GM12878 (cell line): ENCODE measurements around the gene SCGB3A1. TPM values are rescaled to one million over a fixed set of nuclear protein-coding genes. Genes with fewer than 3 reads are reported as not detected.

Experiments used
- ATAC-seq: fragments of 200-7000 bp; cut with Tn5 transposase; 3 replicates; pipeline ENCODE4 v1.9.1; 2020; ENCODE audit warnings: mild to moderate bottlenecking, moderate library complexity
- BruUV-seq: library from RNA; stranded (reverse); fragments of 400-500 nt; replicated peaks from 2 replicates; lab custom pipeline; 2021; lab: Mats Ljungman, UMichigan
- CTCF ChIA-PET: fragments of 300-600 bp; sonication (Branson Sonifier 250); formaldehyde crosslinking; extraction: SDS; loops from one replicate; lab custom pipeline; 2021; ENCODE audit warnings: inconsistent platforms; lab: Yijun Ruan, JAX
- POLR2A ChIA-PET: fragments of 350-600 bp; formaldehyde crosslinking; extraction: SDS; loops from one replicate; lab custom pipeline; 2021; ENCODE audit warnings: inconsistent platforms; lab: Charles Lee
- RAD21 ChIA-PET: fragments of 300-600 bp; sonication (Branson Sonifier 250); formaldehyde crosslinking; loops from one replicate; lab custom pipeline; 2023; ENCODE audit warnings: antibody characterized with exemption; ENCODE audit not compliant: unreplicated experiment; lab: Charles Lee
- SMC1A ChIA-PET: fragments of 300-600 bp; sonication (Branson Sonifier 250); formaldehyde crosslinking; loops from one replicate; lab custom pipeline; 2023; ENCODE audit not compliant: unreplicated experiment, uncharacterized antibody; lab: Charles Lee
- DNase-seq: peaks from one replicate; pipeline ENCODE4 v3.0.0-alpha.2; 2011; ENCODE audit warnings: low read depth, low spot score
- FAIRE-seq: peaks from 3 replicates; lab custom pipeline; 2011; peaks lifted over from hg19 to GRCh38; lab: Jason Lieb, UNC
- H2AFZ ChIP-seq: 2 replicates; pipeline ENCODE4 v1.6.0; 2011; ENCODE audit warnings: low read depth, low read length, control low read depth; ENCODE audit not compliant: control insufficient read depth
- H3K27ac ChIP-seq: 2 replicates; pipeline ENCODE4 v1.5.1; 2011; ENCODE audit warnings: control low read depth; ENCODE audit not compliant: control insufficient read depth, insufficient read depth
- H3K27me3 ChIP-seq, 2 experiments: replicated peaks in 1 of 2; 2 replicates each; pipeline versions ENCODE4 v1.6.0 to v1.6.1; 2011; ENCODE audit warnings: low read length in 1 of 2; ENCODE audit not compliant: control insufficient read depth in 2 of 2, insufficient read depth in 2 of 2
- H3K36me3 ChIP-seq, 2 experiments: 2 replicates each; pipeline ENCODE4 v1.5.1; 2011; ENCODE audit warnings: low read length in 1 of 2; ENCODE audit not compliant: control insufficient read depth in 2 of 2, insufficient read depth in 2 of 2
- H3K4me1 ChIP-seq: 2 replicates; pipeline ENCODE4 v1.6.1; 2011; ENCODE audit warnings: mild to moderate bottlenecking, low read length, moderate library complexity, mixed read lengths; ENCODE audit not compliant: control insufficient read depth, insufficient read depth
- H3K4me2 ChIP-seq: 2 replicates; pipeline ENCODE4 v1.6.0; 2011; ENCODE audit warnings: control low read depth; ENCODE audit not compliant: control insufficient read depth, insufficient read depth
- H3K4me3 ChIP-seq: fragments of 200-600 bp; sonication (generic); 2 replicates; pipeline ENCODE4 v1.5.1; 2016
- H3K79me2 ChIP-seq: 2 replicates; pipeline ENCODE4 v1.6.0; 2011; ENCODE audit warnings: low read length; ENCODE audit not compliant: control insufficient read depth, insufficient read depth
- H3K9ac ChIP-seq: 2 replicates; pipeline ENCODE4 v1.8.0; 2011; ENCODE audit warnings: low read length, control low read depth, mixed read lengths; ENCODE audit not compliant: control insufficient read depth, insufficient read depth
- H3K9me3 ChIP-seq: replicated peaks from 3 replicates; pipeline ENCODE4 v1.5.1; 2011; ENCODE audit warnings: mild to moderate bottlenecking, low read length; ENCODE audit not compliant: control insufficient read depth, insufficient read depth
- H4K20me1 ChIP-seq: 2 replicates; pipeline ENCODE4 v1.6.0; 2011; ENCODE audit not compliant: control insufficient read depth, insufficient read depth
- CTCF ChIP-seq, 3 experiments: IDR thresholded peaks in 2 of 3; conservative IDR thresholded peaks in 1 of 3; 2 replicates each; pipeline ENCODE4 v1.5.1; 2011; ENCODE audit warnings: low read depth in 3 of 3, low read length in 3 of 3, mild to moderate bottlenecking in 3 of 3, control low read depth in 2 of 3, moderate library complexity in 2 of 3, inconsistent platforms in 1 of 3, mixed read lengths in 1 of 3; ENCODE audit not compliant: control insufficient read depth in 2 of 3, insufficient read depth in 1 of 3; ENCODE audit errors: extremely low read depth in 1 of 3
- GATAD2B ChIP-seq: fragments of 450-650 bp; conservative IDR thresholded peaks from 2 replicates; pipeline ENCODE4 v1.6.1; 2017; ENCODE audit warnings: low read depth, mild to moderate bottlenecking, moderate library complexity
- MYB ChIP-seq: fragments of 150-350 bp; IDR thresholded peaks from 2 replicates; pipeline ENCODE4 v1.6.1; 2014; ENCODE audit warnings: mild to moderate bottlenecking, low read depth, low read length, borderline replicate concordance
- NBN ChIP-seq: fragments of 450-650 bp; IDR thresholded peaks from 2 replicates; pipeline ENCODE4 v1.6.1; 2016
- SKIL ChIP-seq: fragments of 450-650 bp; IDR thresholded peaks from 2 replicates; pipeline ENCODE4 v1.6.1; 2017; ENCODE audit warnings: mild to moderate bottlenecking, low read depth, inconsistent platforms; ENCODE audit not compliant: poor library complexity, severe bottlenecking
- SMARCA5 ChIP-seq: fragments of 450-650 bp; IDR thresholded peaks from 2 replicates; pipeline ENCODE4 v1.6.1; 2017; ENCODE audit warnings: mild to moderate bottlenecking
- TARDBP ChIP-seq: IDR thresholded peaks from 2 replicates; pipeline ENCODE4 v1.6.1; 2016; ENCODE audit warnings: borderline replicate concordance
- WGBS: methylation state at CpG from one replicate; pipeline ENCODE4 v1.1.6; 2016; ENCODE audit warnings: low lambda C conversion rate; ENCODE audit not compliant: insufficient replicate concordance, insufficient coverage; ENCODE audit errors: missing lambda C conversion rate; 5-methylcytosine and 5-hydroxymethylcytosine counted together
- in situ Hi-C: fragments of 300-500 bp; cut with MboI; formaldehyde crosslinking; loops from 9 replicates; pipeline ENCODE4 v1.14.3; 2018; ENCODE audit warnings: mixed read lengths
- intact Hi-C: fragments of 100-400 bp; cut with micrococcal nuclease; formaldehyde crosslinking; loops from one replicate; pipeline ENCODE4 v1.14.2; 2022; ENCODE audit not compliant: unreplicated experiment
- polyA plus RNA-seq, 11 experiments: library from polyadenylated mRNA; depleted of rRNA in 4 of 11; unstranded in 6 of 11; stranded (reverse) in 5 of 11; fragments of >200 nt; fragmentation: Nextera tagmentation in 4 of 11; fragmentation: Illumina TruSeq in 1 of 11; extraction: Ambion mirVana in 4 of 11; extraction: Trizol in 1 of 11; gene quantifications; 1 replicate in 1 of 11; 2 replicates in 10 of 11; pipeline versions ENCODE4 v1.2.1 to v1.2.3, GENCODE V29; 2011 to 2016; ENCODE audit warnings: inconsistent platforms in 2 of 11, missing spikeins in 2 of 11, low read depth in 1 of 11
- total RNA-seq, 4 experiments: library from RNA; depleted of rRNA in 3 of 4; stranded (reverse); fragments of >200 nt in 3 of 4; fragmentation: Illumina TruSeq in 1 of 4; extraction: Trizol in 1 of 4; gene quantifications; 2 replicates each; pipeline versions ENCODE4 v1.2.1 to v1.2.3, GENCODE V29; 2013 to 2021
- TF ChIP-seq, protein P1 (sequence below): IDR thresholded peaks from 2 replicates; pipeline ENCODE4 v1.6.1; 2012; ENCODE audit warnings: low read length, inconsistent platforms
- TF ChIP-seq, protein P2 (sequence below): fragments of 450-650 bp; IDR thresholded peaks from 2 replicates; pipeline ENCODE4 v1.6.1; 2016; ENCODE audit warnings: mild to moderate bottlenecking, moderate library complexity, borderline replicate concordance

Gene SCGB3A1
- total and polyA plus RNA-seq, 10 of the 15 experiments (the other 5 are each of a cell fraction or from before 2014, with no cell fraction given), result 0.46 TPM; not detected in 9

GRCh38 chr5:180548563-180548962, 42.7 kb downstream of the SCGB3A1 start:
- DNase-seq (no peak), FAIRE-seq (no peak), ATAC-seq (no peak)
- Histone ChIP-seq H3K4me2 (no peak overlapping the region), H2AFZ (no peak overlapping the region), H3K9me3 (no peaks in the 10 kb centered on the region; the same call in 2 of the 3 replicates), H3K4me3 (no peak overlapping the region), H3K4me1 (no peaks in the 10 kb centered on the region), H3K9ac (no peak overlapping the region), H4K20me1 (no peaks in the 10 kb centered on the region), H3K27ac (no peak overlapping the region; the same call in 1 of the 2 replicates), H3K79me2 (peaks cover 9% of the 10 kb centered on the region), H3K27me3 (no peaks in the 10 kb centered on the region), H3K36me3 (peaks cover 0 to 9% of the 10 kb centered on the region in 2 experiments; a peak in 2 of 4 replicates)
- in situ Hi-C loops, result no loop called here
- WGBS, result 95% methylated on average over 3 of the region's 3 CpGs
- POLR2A ChIA-PET, result no interaction called here
- SMC1A ChIA-PET, result no interaction called here
- CTCF ChIA-PET, result interaction anchor here (0.7 kb wide), 1 partner anchor 220 kb away, joined by 3 read pairs; no protein-coding TSS in a partner anchor
- no peak for TF ChIP-seq TARDBP
- no peak for TF ChIP-seq GATAD2B
- TF ChIP-seq, protein P1, sequence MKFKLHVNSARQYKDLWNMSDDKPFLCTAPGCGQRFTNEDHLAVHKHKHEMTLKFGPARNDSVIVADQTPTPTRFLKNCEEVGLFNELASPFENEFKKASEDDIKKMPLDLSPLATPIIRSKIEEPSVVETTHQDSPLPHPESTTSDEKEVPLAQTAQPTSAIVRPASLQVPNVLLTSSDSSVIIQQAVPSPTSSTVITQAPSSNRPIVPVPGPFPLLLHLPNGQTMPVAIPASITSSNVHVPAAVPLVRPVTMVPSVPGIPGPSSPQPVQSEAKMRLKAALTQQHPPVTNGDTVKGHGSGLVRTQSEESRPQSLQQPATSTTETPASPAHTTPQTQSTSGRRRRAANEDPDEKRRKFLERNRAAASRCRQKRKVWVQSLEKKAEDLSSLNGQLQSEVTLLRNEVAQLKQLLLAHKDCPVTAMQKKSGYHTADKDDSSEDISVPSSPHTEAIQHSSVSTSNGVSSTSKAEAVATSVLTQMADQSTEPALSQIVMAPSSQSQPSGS, result no peak
- no peak for TF ChIP-seq SMARCA5
- no peak for TF ChIP-seq MYB
- no peak for TF ChIP-seq CTCF (IDR thresholded peaks at IDR 0.05 in 2 of 3, conservative IDR thresholded peaks at IDR 0.05 in 1 of 3; ENCODE audit: control insufficient read depth in 2 of 3, extremely low read depth in 1 of 3, insufficient read depth in 1 of 3, low read depth in 3 of 3, low read length in 3 of 3)
- TF ChIP-seq, protein P2, sequence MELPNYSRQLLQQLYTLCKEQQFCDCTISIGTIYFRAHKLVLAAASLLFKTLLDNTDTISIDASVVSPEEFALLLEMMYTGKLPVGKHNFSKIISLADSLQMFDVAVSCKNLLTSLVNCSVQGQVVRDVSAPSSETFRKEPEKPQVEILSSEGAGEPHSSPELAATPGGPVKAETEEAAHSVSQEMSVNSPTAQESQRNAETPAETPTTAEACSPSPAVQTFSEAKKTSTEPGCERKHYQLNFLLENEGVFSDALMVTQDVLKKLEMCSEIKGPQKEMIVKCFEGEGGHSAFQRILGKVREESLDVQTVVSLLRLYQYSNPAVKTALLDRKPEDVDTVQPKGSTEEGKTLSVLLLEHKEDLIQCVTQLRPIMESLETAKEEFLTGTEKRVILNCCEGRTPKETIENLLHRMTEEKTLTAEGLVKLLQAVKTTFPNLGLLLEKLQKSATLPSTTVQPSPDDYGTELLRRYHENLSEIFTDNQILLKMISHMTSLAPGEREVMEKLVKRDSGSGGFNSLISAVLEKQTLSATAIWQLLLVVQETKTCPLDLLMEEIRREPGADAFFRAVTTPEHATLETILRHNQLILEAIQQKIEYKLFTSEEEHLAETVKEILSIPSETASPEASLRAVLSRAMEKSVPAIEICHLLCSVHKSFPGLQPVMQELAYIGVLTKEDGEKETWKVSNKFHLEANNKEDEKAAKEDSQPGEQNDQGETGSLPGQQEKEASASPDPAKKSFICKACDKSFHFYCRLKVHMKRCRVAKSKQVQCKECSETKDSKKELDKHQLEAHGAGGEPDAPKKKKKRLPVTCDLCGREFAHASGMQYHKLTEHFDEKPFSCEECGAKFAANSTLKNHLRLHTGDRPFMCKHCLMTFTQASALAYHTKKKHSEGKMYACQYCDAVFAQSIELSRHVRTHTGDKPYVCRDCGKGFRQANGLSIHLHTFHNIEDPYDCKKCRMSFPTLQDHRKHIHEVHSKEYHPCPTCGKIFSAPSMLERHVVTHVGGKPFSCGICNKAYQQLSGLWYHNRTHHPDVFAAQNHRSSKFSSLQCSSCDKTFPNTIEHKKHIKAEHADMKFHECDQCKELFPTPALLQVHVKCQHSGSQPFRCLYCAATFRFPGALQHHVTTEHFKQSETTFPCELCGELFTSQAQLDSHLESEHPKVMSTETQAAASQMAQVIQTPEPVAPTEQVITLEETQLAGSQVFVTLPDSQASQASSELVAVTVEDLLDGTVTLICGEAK, result no peak
- no peak for TF ChIP-seq NBN
- TF ChIP-seq SKIL, result no peak
- intact Hi-C loops, result no loop called here
- RAD21 ChIA-PET, result no interaction called here
- BruUV-seq, result no TSS peak
